GM19467 (cell line): ENCODE measurements around the gene MLKL.
"Not testable (repeated sequence)": the region's sequence is repeated elsewhere in the genome, so short reads cannot be mapped to it uniquely, and the experiment has no call there.

Experiments
- ATAC-seq: cut with Tn5 transposase; IDR thresholded peaks from one replicate; pipeline ENCODE4 v1.9.1; 2021; ENCODE audit warnings: mild to moderate bottlenecking, moderate library complexity; ENCODE audit not compliant: unreplicated experiment

Gene MLKL

GRCh38 chr16:74709441-74709877, 8.8 kb upstream of the MLKL start:
- ATAC-seq, result peak; percentile 92

GRCh38 chr16:74700116-74700437, 585 bp downstream of the MLKL start:
- peak; percentile 28 for ATAC-seq

GRCh38 chr16:74699666-74700065, 996 bp downstream of the MLKL start:
- no peak for ATAC-seq

GRCh38 chr16:74698222-74698621, 2.4 kb downstream of the MLKL start:
- no peak for ATAC-seq

- ATAC-seq, result peak; percentile 77
Observed at GRCh38 chr16:74695450-74696422, 4.9 kb downstream of the MLKL start.

- no peak for ATAC-seq
Observed at GRCh38 chr16:74691093-74691855, 9.4 kb downstream of the MLKL start.

- no peak for ATAC-seq
Observed at GRCh38 chr16:74682556-74682955, 18.1 kb downstream of the MLKL start.

- ATAC-seq, result no peak
Observed at GRCh38 chr16:74680681-74681080, 20.0 kb downstream of the MLKL start.

- no peak for ATAC-seq
Observed at GRCh38 chr16:74679983-74680382, 20.7 kb downstream of the MLKL start.

GRCh38 chr16:74677868-74678267, 22.8 kb downstream of the MLKL start:
- no peak for ATAC-seq

GRCh38 chr16:74673876-74674275, 26.8 kb downstream of the MLKL start:
- ATAC-seq, result no peak

GRCh38 chr16:74668877-74669276, 31.8 kb downstream of the MLKL start:
- not testable (repeated sequence) for ATAC-seq

- no peak for ATAC-seq
Observed at GRCh38 chr16:74667255-74667700, 33.4 kb downstream of the MLKL start.

GRCh38 chr16:74666425-74667254, 34.0 kb downstream of the MLKL start, which contains the start of gene RFWD3:
TSS of gene RFWD3 (minus strand) at chr16:74666877. CDS start at chr16:74661449, 5,428 bp downstream.
- peak; percentile 99 for ATAC-seq

- ATAC-seq, result no peak
Observed at GRCh38 chr16:74666010-74666421, 34.6 kb downstream of the MLKL start.

GRCh38 chr16:74661064-74661463, 39.6 kb downstream of the MLKL start:
- no peak for ATAC-seq

- no peak for ATAC-seq
Observed at GRCh38 chr16:74660383-74660782, 40.3 kb downstream of the MLKL start.

- ATAC-seq, result no peak
Observed at GRCh38 chr16:74659041-74659440, 41.6 kb downstream of the MLKL start.

GRCh38 chr16:74657870-74658642, 42.6 kb downstream of the MLKL start:
- no peak for ATAC-seq

- ATAC-seq, result no peak
Observed at GRCh38 chr16:74654536-74655050, 46.1 kb downstream of the MLKL start.
